HepG2 (cell line): Measurements from ENCODE around the gene NEU1. TPM values are rescaled to one million over a fixed set of nuclear protein-coding genes. Genes with fewer than 3 reads are reported as not detected.

Experiments
- ATAC-seq: fragments of 200-7000 bp; cut with Tn5 transposase; 3 replicates; pipeline ENCODE4 v1.9.1; 2020; ENCODE audit warnings: mild to moderate bottlenecking, moderate library complexity
- BruUV-seq: library from RNA; stranded (reverse); fragments of 400-500 nt; replicated peaks from 2 replicates; lab custom pipeline; 2021; lab: Mats Ljungman, UMichigan
- CTCF ChIA-PET: fragments of 300-600 bp; formaldehyde crosslinking; extraction: SDS; loops from one replicate; lab custom pipeline; 2021; ENCODE audit warnings: low total read pairs, inconsistent platforms, low intra/inter-chr PET ratio; lab: Yijun Ruan, JAX
- POLR2A ChIA-PET: fragments of 350-600 bp; sonication (Branson Sonifier 250); formaldehyde crosslinking; loops from one replicate; lab custom pipeline; 2020; ENCODE audit warnings: antibody characterized with exemption, inconsistent platforms; lab: Yijun Ruan, JAX
- DNase-seq: peaks from one replicate; pipeline ENCODE4 v3.0.0-alpha.2; 2015; ENCODE audit warnings: low spot score
- FAIRE-seq: peaks from 3 replicates; lab custom pipeline; 2011; peaks lifted over from hg19 to GRCh38; lab: Jason Lieb, UNC
- H2AFZ ChIP-seq: one replicate; pipeline ENCODE4 v1.6.1; 2011; ENCODE audit warnings: low read length, inconsistent platforms
- H3K27ac ChIP-seq: fragments of 300-600 bp; 3 replicates; pipeline ENCODE4 v1.8.0; 2011; ENCODE audit warnings: mixed run types, mild to moderate bottlenecking, mixed read lengths, low read length, inconsistent platforms; ENCODE audit not compliant: insufficient read depth; ENCODE audit errors: extremely low read length
- H3K27me3 ChIP-seq, 2 experiments: fragments of 200-600 bp in 1 of 2; 2 replicates in 1 of 2; 3 replicates in 1 of 2; pipeline versions ENCODE4 v1.6.0 to v1.8.0; 2011; ENCODE audit warnings: low read length in 2 of 2, mild to moderate bottlenecking in 2 of 2, moderate library complexity in 2 of 2, inconsistent platforms in 1 of 2; ENCODE audit not compliant: insufficient read depth in 2 of 2, control insufficient read depth in 1 of 2
- H3K36me3 ChIP-seq, 2 experiments: fragments of 200-600 bp in 1 of 2; replicated peaks in 1 of 2; 2 replicates in 1 of 2; 3 replicates in 1 of 2; pipeline versions ENCODE4 v1.5.1 to v1.8.0; 2011; ENCODE audit warnings: low read length in 2 of 2, inconsistent platforms in 1 of 2; ENCODE audit not compliant: insufficient read depth in 2 of 2, control insufficient read depth in 1 of 2
- H3K4me1 ChIP-seq: 2 replicates; pipeline ENCODE4 v1.5.1; 2012; ENCODE audit warnings: low read length, inconsistent platforms; ENCODE audit not compliant: insufficient read depth
- H3K4me2 ChIP-seq: 2 replicates; pipeline ENCODE4 v1.6.0; 2011; ENCODE audit warnings: low read depth, low read length, inconsistent platforms
- H3K4me3 ChIP-seq, 3 experiments: fragments of 200-600 bp in 1 of 3; sonication (generic), shearing (Covaris generic) in 1 of 3; replicated peaks in 1 of 3; 2 replicates each; pipeline ENCODE4 v1.5.1; 2011 to 2016; ENCODE audit warnings: low read length in 3 of 3, inconsistent platforms in 2 of 3, low read depth in 2 of 3, mild to moderate bottlenecking in 2 of 3, control low read depth in 1 of 3, mixed read lengths in 1 of 3; ENCODE audit not compliant: insufficient read depth in 1 of 3
- H3K79me2 ChIP-seq: one replicate; pipeline ENCODE4 v1.6.1; 2011; ENCODE audit warnings: low read length, inconsistent platforms; ENCODE audit not compliant: insufficient read depth
- H3K9ac ChIP-seq: 2 replicates; pipeline ENCODE4 v1.6.0; 2011; ENCODE audit warnings: mild to moderate bottlenecking, low read depth, low read length, inconsistent platforms; ENCODE audit not compliant: insufficient read depth
- H3K9me3 ChIP-seq: 2 replicates; pipeline ENCODE4 v1.5.1; 2012; ENCODE audit warnings: mild to moderate bottlenecking, low read length
- H4K20me1 ChIP-seq: 2 replicates; pipeline ENCODE4 v1.6.0; 2011; ENCODE audit warnings: inconsistent platforms, mild to moderate bottlenecking, low read length, moderate library complexity; ENCODE audit not compliant: insufficient read depth
- ARHGAP35 ChIP-seq: sonication (generic); formaldehyde crosslinking; IDR thresholded peaks from 2 replicates; pipeline ENCODE4 v1.9.0; 2022; ENCODE audit warnings: mild to moderate bottlenecking, inconsistent platforms, moderate library complexity, missing genetic modification reagents, borderline replicate concordance
- BHLHE40 ChIP-seq: IDR thresholded peaks from 2 replicates; pipeline ENCODE4 v1.6.1; 2011; ENCODE audit warnings: low read length, improper control_type of control experiment
- CAMTA2 ChIP-seq: sonication (generic); formaldehyde crosslinking; IDR thresholded peaks from 2 replicates; pipeline ENCODE4 v1.4.0; 2020; ENCODE audit warnings: mild to moderate bottlenecking, missing genetic modification reagents, borderline replicate concordance
- DPF2 ChIP-seq: sonication (generic); formaldehyde crosslinking; IDR thresholded peaks from 2 replicates; pipeline ENCODE4 v1.4.0; 2020; ENCODE audit warnings: mild to moderate bottlenecking, low read depth, missing genetic modification reagents, borderline replicate concordance
- FOSL2 ChIP-seq: sonication (generic); formaldehyde crosslinking; IDR thresholded peaks from 2 replicates; pipeline ENCODE4 v1.4.0; 2020; ENCODE audit warnings: missing genetic modification reagents
- FOXC1 ChIP-seq: sonication (generic); formaldehyde crosslinking; IDR thresholded peaks from 2 replicates; pipeline ENCODE4 v1.8.0; 2022; ENCODE audit warnings: mild to moderate bottlenecking, missing genetic modification reagents, borderline replicate concordance
- FOXP4 ChIP-seq: sonication (generic); formaldehyde crosslinking; IDR thresholded peaks from 2 replicates; pipeline ENCODE4 v1.4.0; 2020; ENCODE audit warnings: missing genetic modification reagents
- GATAD2A ChIP-seq: IDR thresholded peaks from 2 replicates; pipeline ENCODE4 v1.6.1; 2016
- JUN ChIP-seq: sonication (generic); formaldehyde crosslinking; IDR thresholded peaks from 2 replicates; pipeline ENCODE4 v1.4.0; 2020; ENCODE audit warnings: mild to moderate bottlenecking, missing genetic modification reagents
- KMT2B ChIP-seq: IDR thresholded peaks from 2 replicates; pipeline ENCODE4 v1.6.1; 2016; ENCODE audit warnings: missing genetic modification reagents, missing compliant biosample characterization
- MXI1 ChIP-seq: IDR thresholded peaks from 3 replicates; pipeline ENCODE4 v1.6.1; 2012; ENCODE audit warnings: low read depth, low read length, inconsistent platforms, borderline replicate concordance
- NFYC ChIP-seq: IDR thresholded peaks from 2 replicates; pipeline ENCODE4 v1.6.1; 2016; ENCODE audit warnings: missing genetic modification reagents, missing compliant biosample characterization
- NONO ChIP-seq, 2 experiments: fragments of 450-650 bp in 1 of 2; sonication (generic) in 1 of 2; formaldehyde crosslinking in 1 of 2; IDR thresholded peaks in 1 of 2; conservative IDR thresholded peaks in 1 of 2; 2 replicates each; pipeline versions ENCODE4 v1.6.1 to v1.8.0; 2017 to 2022; ENCODE audit warnings: mild to moderate bottlenecking in 1 of 2, missing genetic modification reagents in 1 of 2, moderate library complexity in 1 of 2
- PAX8 ChIP-seq: sonication (generic); formaldehyde crosslinking; IDR thresholded peaks from 2 replicates; pipeline ENCODE4 v1.8.0; 2022; ENCODE audit warnings: mild to moderate bottlenecking, missing genetic modification reagents, borderline replicate concordance
- SP2 ChIP-seq: sonication (generic); formaldehyde crosslinking; IDR thresholded peaks from 2 replicates; pipeline ENCODE4 v1.5.1; 2020; ENCODE audit warnings: mild to moderate bottlenecking, missing genetic modification reagents
- ZFP41 ChIP-seq: sonication (generic); formaldehyde crosslinking; IDR thresholded peaks from 2 replicates; pipeline ENCODE4 v1.4.0; 2020; ENCODE audit warnings: mild to moderate bottlenecking, missing genetic modification reagents, borderline replicate concordance
- ZFY ChIP-seq: sonication (generic); formaldehyde crosslinking; IDR thresholded peaks from 2 replicates; pipeline ENCODE4 v1.4.0; 2020; ENCODE audit warnings: missing genetic modification reagents
- ZKSCAN8 ChIP-seq: IDR thresholded peaks from 2 replicates; pipeline ENCODE4 v1.6.1; 2016; ENCODE audit warnings: borderline replicate concordance, missing genetic modification reagents, missing compliant biosample characterization
- ZNF205 ChIP-seq: IDR thresholded peaks from 2 replicates; pipeline ENCODE4 v1.6.1; 2018; ENCODE audit warnings: missing biosample characterization, missing genetic modification reagents
- ZNF335 ChIP-seq: sonication (generic); formaldehyde crosslinking; IDR thresholded peaks from 2 replicates; pipeline ENCODE4 v1.4.0; 2020; ENCODE audit warnings: missing genetic modification reagents
- ZNF383 ChIP-seq: sonication (generic); formaldehyde crosslinking; IDR thresholded peaks from 2 replicates; pipeline ENCODE4 v1.4.0; 2020; ENCODE audit warnings: missing genetic modification reagents, mild to moderate bottlenecking, borderline replicate concordance
- ZNF772 ChIP-seq: sonication (generic); formaldehyde crosslinking; IDR thresholded peaks from 2 replicates; pipeline ENCODE4 v1.5.0; 2020; ENCODE audit warnings: mild to moderate bottlenecking, missing genetic modification reagents
- ZSCAN29 ChIP-seq: sonication (generic); formaldehyde crosslinking; conservative IDR thresholded peaks from 2 replicates; pipeline ENCODE4 v1.4.0; 2020; ENCODE audit warnings: mild to moderate bottlenecking, missing genetic modification reagents
- ZSCAN9 ChIP-seq: IDR thresholded peaks from 2 replicates; pipeline ENCODE4 v1.6.1; 2016; ENCODE audit warnings: borderline replicate concordance
- WGBS: methylation state at CpG from one replicate; pipeline ENCODE4 v1.1.6; 2017; ENCODE audit warnings: low lambda C conversion rate; 5-methylcytosine and 5-hydroxymethylcytosine counted together
- in situ Hi-C: cut with HindIII; loops from 2 replicates; pipeline ENCODE4 v1.10.0; 2017; ENCODE audit warnings: low pct_unique_long_range_greater_than_20kb; ENCODE audit not compliant: extremely low pct_ligation_motif_present
- intact Hi-C: fragments of 100-400 bp; cut with micrococcal nuclease; formaldehyde crosslinking; loops from one replicate; pipeline ENCODE4 v1.10.0; 2022; ENCODE audit not compliant: unreplicated experiment
- polyA plus RNA-seq, 8 experiments: library from polyadenylated mRNA; depleted of rRNA in 3 of 8; stranded (reverse) in 7 of 8; unstranded in 1 of 8; fragments of >200 nt; fragmentation: Illumina TruSeq in 4 of 8; extraction: Trizol in 4 of 8; gene quantifications; 2 replicates each; pipeline versions ENCODE4 v1.2.1 to v1.2.3, GENCODE V29; 2011 to 2016; ENCODE audit warnings: low read depth in 4 of 8, missing spikeins in 1 of 8, mixed read lengths in 1 of 8; ENCODE audit not compliant: insufficient read depth in 1 of 8
- total RNA-seq, 5 experiments: library from RNA; depleted of rRNA; stranded (reverse); fragments of >200 nt; fragmentation: Illumina TruSeq; extraction: Trizol; gene quantifications; 2 replicates each; pipeline ENCODE4 v1.2.3, GENCODE V29; 2016; ENCODE audit warnings: low read depth in 1 of 5

The NEU1 gene
- total and polyA plus RNA-seq, 2 of the 13 experiments (the other 11 are each of a cell fraction or from before 2014, with no cell fraction given), result 215 to 297 TPM

- Histone ChIP-seq H3K9me3 (no peaks in the 10 kb centered on the region), H3K4me3 (peak overlapping the region; percentile 42 to 72 (median 46)), H3K9ac (peak overlapping the region; percentile 65), H3K4me1 (peaks cover 41% of the 10 kb centered on the region), H3K36me3 (peaks cover 16 to 29% of the 10 kb centered on the region in 2 experiments), H3K79me2 (no peaks in the 10 kb centered on the region), H3K27ac (no peak overlapping the region), H2AFZ (peak overlapping the region; percentile 8), H4K20me1 (no peaks in the 10 kb centered on the region), H3K4me2 (peak overlapping the region; percentile 92), H3K27me3 (no peaks in the 10 kb centered on the region)
- ATAC-seq, result peak; percentile 93
- FAIRE-seq, result peak; percentile 90
- WGBS, result 0% methylated on average over 4 of the region's 10 CpGs
- in situ Hi-C loops, result no loop called here
- ChIA-PET POLR2A (interaction anchor here (1.1 to 7.2 kb wide), 2 partner anchors 10 to 13 kb away, joined by 3 to 103 read pairs; partner anchors contain the start of gene NEU1), CTCF (no interaction called here)
- intact Hi-C loops, result loop anchor here (1.0 kb wide), 1 partner anchor 12 kb away; no protein-coding TSS in a partner anchor
- BruUV-seq, result no TSS peak
- DNase-seq, result peak; percentile 77
- peak; percentile 85 for TF ChIP-seq ZNF335
- 0 out of 2 replicates have a peak, but pooled peaks have one; percentile 43 for TF ChIP-seq JUN (CRISPR knock-in tag)
- peak; percentile 49; the same call in 1 of the 2 replicates for TF ChIP-seq ARHGAP35 (CRISPR knock-in tag)
- no peak for TF ChIP-seq FOXP4 (CRISPR knock-in tag)
- TF ChIP-seq ZNF205 (CRISPR knock-in tag), result 0 out of 2 replicates have a peak, but pooled peaks have one; percentile 39
- peak; percentile 51; the same call in 1 of the 2 replicates for TF ChIP-seq ZNF772 (CRISPR knock-in tag)
- no peak for TF ChIP-seq NONO (IDR thresholded peaks at IDR 0.05)
- TF ChIP-seq NONO (CRISPR knock-in tag; conservative IDR thresholded peaks at IDR 0.05), result no peak
- TF ChIP-seq FOSL2 (CRISPR knock-in tag), result peak; percentile 15; the same call in 1 of the 2 replicates
- TF ChIP-seq FOXC1 (CRISPR knock-in tag), result no peak
- TF ChIP-seq ZFY (CRISPR knock-in tag), result peak; percentile 28; the same call in 1 of the 2 replicates
- peak; percentile 79 for TF ChIP-seq NFYC (CRISPR knock-in tag)
- no peak for TF ChIP-seq ZFP41
- TF ChIP-seq KMT2B (CRISPR knock-in tag), result 0 out of 2 replicates have a peak, but pooled peaks have one; percentile 35
- TF ChIP-seq ZNF383, result 0 out of 2 replicates have a peak, but pooled peaks have one; percentile 46
- peak; percentile 51; the same call in 1 of the 2 replicates for TF ChIP-seq DPF2
- TF ChIP-seq SP2 (CRISPR knock-in tag), result peak; percentile 80
- peak; percentile 36; the same call in 1 of the 2 replicates for TF ChIP-seq CAMTA2
- TF ChIP-seq ZKSCAN8 (CRISPR knock-in tag), result peak; percentile 32; the same call in 1 of the 2 replicates
- TF ChIP-seq PAX8 (CRISPR knock-in tag), result 0 out of 2 replicates have a peak, but pooled peaks have one; percentile 46
- peak; percentile 10; the same call in 1 of the 3 replicates for TF ChIP-seq MXI1
- peak; percentile 73; the same call in 1 of the 2 replicates for TF ChIP-seq ZSCAN9 (CRISPR knock-in tag)
- TF ChIP-seq BHLHE40, result no peak
- TF ChIP-seq GATAD2A (CRISPR knock-in tag), result peak; percentile 74; the same call in 1 of the 2 replicates
- TF ChIP-seq ZSCAN29, result peak; percentile 70; the same call in 1 of the 2 replicates
Observed at GRCh38 chr6:31877651-31878161, 15.1 kb upstream of the NEU1 start.
